ENCODE results near the gene FARS2. TPM values are rescaled to one million over a fixed set of nuclear protein-coding genes. Genes with fewer than 3 reads are reported as not detected.

Gene FARS2
- total and polyA plus RNA-seq, 2 of the 13 experiments (the other 11 are each of a cell fraction or from before 2014, with no cell fraction given) = 15.4 to 26.0 TPM

GRCh38 chr6:5412017-5412416 is 150.7 kb downstream of the FARS2 start:
- H3K4me1 ChIP-seq (ENCODE audit: insufficient read depth, low read length) = no peaks in the 10 kb centered on the region
- DNase-seq (ENCODE audit: low spot score) (no peak), ATAC-seq (no peak), FAIRE-seq (no peak)
- no peaks in the 10 kb centered on the region for H3K9me3 ChIP-seq (ENCODE audit: low read length)
- no peak overlapping the region for H2AFZ ChIP-seq (ENCODE audit: low read length)
- no peak overlapping the region for H3K27ac ChIP-seq (ENCODE audit: extremely low read length, insufficient read depth, low read length)
- no peak for TF ChIP-seq ZNF580 (CRISPR knock-in tag; IDR thresholded peaks at IDR 0.05; ENCODE audit: borderline replicate concordance, low read depth)
- TF ChIP-seq BRD4 (CRISPR knock-in tag; IDR thresholded peaks at IDR 0.05) = no peak
- no peak for TF ChIP-seq ZNF446 (CRISPR knock-in tag; IDR thresholded peaks at IDR 0.05)
- TF ChIP-seq ELF4 (CRISPR knock-in tag; IDR thresholded peaks at IDR 0.05; ENCODE audit: borderline replicate concordance) = no peak
- TF ChIP-seq ZNF724P (CRISPR knock-in tag; IDR thresholded peaks at IDR 0.05; ENCODE audit: borderline replicate concordance) = no peak
- no peak for TF ChIP-seq ESRRA (CRISPR knock-in tag; IDR thresholded peaks at IDR 0.05; ENCODE audit: low read depth)
- TF ChIP-seq CREM (IDR thresholded peaks at IDR 0.05) = no peak
- TF ChIP-seq CREM (CRISPR knock-in tag; IDR thresholded peaks at IDR 0.05) = no peak
- no peak for TF ChIP-seq ZNF136 (CRISPR knock-in tag; IDR thresholded peaks at IDR 0.05; ENCODE audit: low read depth)
- no peak for TF ChIP-seq ZNF280D (CRISPR knock-in tag; IDR thresholded peaks at IDR 0.05)
- no peak for TF ChIP-seq ZNF432 (CRISPR knock-in tag; IDR thresholded peaks at IDR 0.05; ENCODE audit: borderline replicate concordance)
- no peak for TF ChIP-seq NR1H2 (CRISPR knock-in tag; IDR thresholded peaks at IDR 0.05; ENCODE audit: borderline replicate concordance, low read depth)
- TF ChIP-seq ZNF138 (CRISPR knock-in tag; IDR thresholded peaks at IDR 0.05; ENCODE audit: low read depth) = no peak
- intact Hi-C loops (cut with micrococcal nuclease; ENCODE audit: unreplicated experiment) = no loop called here
- no peak overlapping the region for H3K4me3 ChIP-seq (replicated peaks in 1 of 3; ENCODE audit: insufficient read depth in 1 of 3, low read depth in 2 of 3, low read length in 3 of 3)
- no peak overlapping the region for H3K4me2 ChIP-seq (ENCODE audit: low read depth, low read length)
- no peaks in the 10 kb centered on the region for H4K20me1 ChIP-seq (ENCODE audit: insufficient read depth, low read length)
- no peaks in the 10 kb centered on the region for H3K27me3 ChIP-seq (ENCODE audit: control insufficient read depth in 1 of 2, insufficient read depth in 2 of 2, low read length in 2 of 2)
- no TSS peak for BruUV-seq (replicated peaks)
- H3K36me3 ChIP-seq (replicated peaks in 1 of 2; ENCODE audit: control insufficient read depth in 1 of 2, insufficient read depth in 2 of 2, low read length in 2 of 2) = no peaks in the 10 kb centered on the region
- ChIA-PET POLR2A (no interaction called here), CTCF (ENCODE audit: low intra/inter-chr PET ratio, low total read pairs) (no interaction called here)
- 100% methylated on average over 2 of the region's 5 CpGs for WGBS (ENCODE audit: low lambda C conversion rate)
- no peak overlapping the region for H3K9ac ChIP-seq (ENCODE audit: insufficient read depth, low read depth, low read length)
- in situ Hi-C loops (cut with HindIII; ENCODE audit: extremely low pct_ligation_motif_present, low pct_unique_long_range_greater_than_20kb) = no loop called here
- H3K79me2 ChIP-seq (ENCODE audit: insufficient read depth, low read length) = no peaks in the 10 kb centered on the region

Data from HepG2 (cell line).